SW480 (cell line): ENCODE measurements around the gene KATNBL1.

Experiments used
- DNase-seq: peaks from one replicate; pipeline ENCODE4 v3.0.0-alpha.2; 2016; ENCODE audit warnings: low spot score

Gene KATNBL1

GRCh38 chr15:34116620-34117019, 93.3 kb downstream of the KATNBL1 start:
- DNase-seq, result no peak

- no peak for DNase-seq
Observed at GRCh38 chr15:34114739-34115138, 95.2 kb downstream of the KATNBL1 start.

GRCh38 chr15:34114215-34114614, 95.7 kb downstream of the KATNBL1 start:
- DNase-seq, result no peak

- DNase-seq, result no peak
Observed at GRCh38 chr15:34111488-34111887, 98.4 kb downstream of the KATNBL1 start.

GRCh38 chr15:34109797-34110663, 99.9 kb downstream of the KATNBL1 start:
- no peak for DNase-seq

- DNase-seq, result no peak
Observed at GRCh38 chr15:34107315-34107714, 102.6 kb downstream of the KATNBL1 start.

GRCh38 chr15:34106423-34106822, 103.5 kb downstream of the KATNBL1 start:
- no peak for DNase-seq

- no peak for DNase-seq
Observed at GRCh38 chr15:34102175-34102925, 107.5 kb downstream of the KATNBL1 start.

- peak; percentile 97 for DNase-seq
Observed at GRCh38 chr15:34101366-34102174, 108.3 kb downstream of the KATNBL1 start, which contains the start of the genes EMC7 and PGBD4. TSS of gene EMC7 (minus strand) at chr15:34101862. CDS start at chr15:34101839, 23 bp downstream. TSS of gene PGBD4 (plus strand) at chr15:34102083. CDS start at chr15:34102532, 449 bp downstream.

GRCh38 chr15:34099914-34100313, 110.0 kb downstream of the KATNBL1 start:
- no peak for DNase-seq
